Measurements from ENCODE around the gene GMPR2.

The GMPR2 gene

DNA sequence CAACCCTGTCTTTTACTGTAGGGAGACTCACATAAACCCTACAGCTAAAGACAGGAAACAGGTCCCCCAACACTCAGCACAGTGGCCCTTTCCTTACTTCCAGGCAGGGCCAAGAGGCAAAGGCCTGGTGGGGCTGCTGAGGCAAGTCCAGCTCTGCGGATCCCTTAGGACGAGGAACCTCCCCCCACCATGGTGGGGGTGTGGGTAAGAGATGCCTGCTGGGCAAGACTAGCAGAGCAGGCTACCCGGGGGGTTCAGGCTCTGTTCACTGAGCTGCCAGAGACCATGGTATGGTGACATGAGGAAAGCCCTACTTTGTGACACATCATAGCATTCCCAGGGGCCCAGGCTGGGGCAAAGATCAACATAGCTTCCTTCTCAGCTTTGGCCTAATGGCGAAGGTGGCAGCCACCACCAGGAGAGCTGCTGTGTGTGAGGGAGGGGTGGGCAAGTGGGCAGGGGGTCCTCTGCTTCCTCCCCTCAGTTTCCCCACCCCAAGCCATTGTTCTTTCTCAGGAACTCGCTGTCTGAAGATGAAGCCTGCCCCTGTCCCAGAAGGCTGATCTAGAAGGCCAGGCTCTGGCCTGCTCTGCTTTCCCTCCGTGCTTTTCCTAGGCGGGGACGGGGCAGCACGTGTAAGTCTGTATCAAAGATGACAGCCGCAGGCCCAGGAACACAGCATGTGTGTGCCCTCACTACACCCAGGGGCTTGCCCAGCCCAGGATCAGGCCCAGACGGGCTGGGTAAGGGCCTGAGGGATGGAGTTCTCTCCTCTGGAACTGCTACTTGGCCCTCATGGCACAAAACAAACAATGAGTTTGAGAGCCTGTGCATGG, 19.8 kb downstream of the GMPR2 start:
- FAIRE-seq, result no peak

DNA sequence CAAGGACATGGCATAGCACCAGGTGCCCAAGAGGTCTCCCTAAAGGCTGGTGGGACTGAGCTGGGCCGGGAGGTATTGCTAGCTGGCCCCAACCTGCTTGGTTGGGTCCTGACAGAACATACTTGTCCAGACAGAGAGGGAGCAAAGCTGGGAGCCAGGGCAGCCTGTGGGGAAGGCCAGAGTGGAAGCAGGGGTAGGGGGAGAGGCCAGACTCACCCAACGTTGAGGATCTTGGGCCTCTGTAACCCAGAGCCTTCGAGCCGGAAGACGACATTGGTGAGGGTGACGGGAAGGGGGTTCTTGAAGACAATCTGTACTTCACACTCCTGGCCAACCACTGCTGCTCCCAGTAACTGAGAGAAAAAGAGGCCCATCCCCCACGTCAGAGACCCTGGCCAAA, 21.2 kb downstream of the GMPR2 start:
- no peak for FAIRE-seq

DNA sequence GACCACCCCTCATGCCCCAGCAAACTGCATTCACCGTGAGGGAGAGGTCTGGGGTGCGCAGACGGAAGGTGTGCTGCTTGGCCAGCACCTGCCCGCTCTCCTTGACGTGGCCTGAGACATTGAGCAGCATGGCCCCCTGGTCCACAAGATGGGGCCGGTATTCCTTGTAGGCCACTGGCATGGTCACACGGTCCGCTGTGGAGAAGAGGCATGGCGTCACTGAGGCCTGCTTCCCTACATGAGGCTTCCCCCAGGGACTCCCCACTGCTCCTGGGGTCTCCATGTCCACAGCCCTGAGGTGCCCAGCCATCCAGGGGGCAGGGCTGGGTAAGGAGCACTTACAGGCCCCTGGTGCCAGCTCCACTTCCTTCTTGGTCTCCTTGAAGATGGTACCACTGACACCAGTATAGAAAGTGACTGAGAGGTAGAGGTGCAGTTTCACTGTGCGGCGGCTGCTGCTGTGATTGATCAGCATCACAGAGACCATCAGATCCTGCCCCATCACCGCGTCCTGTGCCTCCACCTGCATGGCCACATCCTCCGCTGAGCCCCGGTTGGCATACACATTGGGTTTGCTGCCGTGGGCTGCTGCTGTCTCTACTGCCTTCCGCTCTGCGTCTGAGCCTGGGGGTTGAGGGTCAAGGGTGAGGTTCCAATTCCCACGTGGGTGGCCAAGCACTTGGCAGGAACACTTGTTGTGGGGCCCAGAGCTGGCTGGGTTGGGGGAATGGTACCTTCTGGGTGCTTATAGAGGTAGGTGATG, 22.1 kb downstream of the GMPR2 start:
- no peak for FAIRE-seq

DNA sequence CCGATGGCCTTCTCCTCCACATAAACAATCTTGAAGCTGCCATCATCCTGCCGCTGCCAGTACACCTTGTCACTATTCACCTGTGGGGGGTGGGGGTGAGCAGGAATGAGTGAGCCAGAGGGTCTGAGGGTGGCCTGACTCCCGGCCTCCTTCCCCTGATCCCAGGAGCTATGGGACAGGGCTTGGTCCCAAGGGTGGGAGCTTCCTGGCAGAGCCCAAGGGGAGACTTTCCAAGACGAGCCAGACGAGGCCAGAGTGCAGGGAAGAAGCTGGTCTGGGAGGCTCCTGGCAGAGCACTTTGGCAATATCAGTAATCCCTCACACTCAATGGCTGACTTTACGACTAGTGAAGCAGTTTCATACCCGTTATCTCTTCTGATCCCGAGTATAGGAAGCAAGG, 22.7 kb downstream of the GMPR2 start:
- no peak for FAIRE-seq

DNA sequence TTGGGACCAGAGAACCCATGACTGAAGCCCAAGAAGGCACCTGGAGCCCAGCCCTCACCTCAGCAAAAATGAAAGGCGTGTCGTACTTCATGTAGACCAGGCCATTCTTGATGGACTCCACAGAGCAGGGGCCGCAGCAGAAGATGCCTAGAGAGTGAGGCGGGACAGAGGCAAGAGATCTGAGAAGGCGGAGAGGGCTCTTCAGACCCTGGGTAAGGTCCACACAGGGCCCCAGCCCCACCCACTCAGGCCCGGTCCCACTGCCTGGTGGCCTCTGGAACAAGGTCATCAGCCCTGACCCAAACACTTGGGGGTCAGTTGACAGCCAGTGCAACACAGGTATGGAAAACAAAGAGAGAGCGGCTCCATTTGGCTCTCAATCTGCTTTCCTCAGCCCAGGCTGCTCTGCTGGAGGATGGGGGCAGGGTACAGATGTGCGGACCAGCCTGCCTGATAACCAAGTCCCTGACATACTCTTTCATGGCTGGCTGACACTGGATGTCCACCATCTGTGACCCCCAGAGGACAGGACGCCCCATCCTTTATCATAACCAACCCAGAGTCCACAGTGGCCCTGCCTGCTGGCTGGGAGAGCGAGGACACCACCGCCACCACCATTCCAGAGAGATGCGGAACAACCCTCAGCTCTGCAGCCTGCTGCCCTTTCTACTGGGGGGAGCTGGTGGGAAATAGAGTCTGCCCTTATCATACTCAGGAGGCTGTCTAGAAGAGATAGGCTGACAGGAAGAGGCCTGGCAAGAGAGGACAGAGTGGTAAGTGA, 23.4 kb downstream of the GMPR2 start:
- no peak for FAIRE-seq

DNA sequence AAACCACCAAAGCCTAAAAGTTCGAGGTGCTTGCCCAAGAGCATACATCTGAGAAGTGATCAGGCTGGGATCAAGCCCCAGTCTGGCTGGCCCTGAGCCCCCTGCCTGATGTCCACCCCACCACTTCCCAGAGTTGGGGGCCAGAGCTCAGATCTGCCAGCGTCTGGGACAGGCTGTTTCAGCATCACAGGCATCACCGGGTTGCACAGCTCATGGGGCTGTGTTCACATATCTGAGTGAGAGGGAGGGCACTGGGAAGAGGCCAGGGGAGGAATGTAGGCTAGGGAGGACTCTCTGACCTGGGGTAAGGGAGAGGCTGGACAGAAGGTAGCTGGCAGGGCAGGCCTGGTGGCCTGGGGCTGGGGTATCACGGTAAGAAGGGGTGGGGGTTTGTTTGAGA, 24.2 kb downstream of the GMPR2 start:
- no peak for FAIRE-seq

DNA sequence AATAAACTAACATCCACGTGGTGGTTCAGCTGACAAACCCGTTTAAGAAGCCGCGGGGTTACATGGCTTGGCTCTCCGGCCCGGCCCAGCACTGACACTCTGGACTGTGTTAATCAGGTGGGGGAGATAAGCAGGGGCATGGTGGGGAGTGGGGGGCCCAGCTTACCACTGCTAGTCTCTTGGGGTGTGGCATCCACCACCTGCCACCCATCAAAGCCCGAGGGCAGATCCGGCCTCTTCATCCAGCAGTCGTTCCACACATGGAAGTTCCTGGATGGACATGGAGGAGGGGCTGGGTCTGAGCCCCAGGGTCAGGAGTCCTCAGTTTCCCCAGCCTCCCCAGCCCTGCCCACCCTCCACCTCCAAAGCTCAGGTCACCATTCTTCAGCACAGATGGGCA, 25.4 kb downstream of the GMPR2 start:
- no peak for FAIRE-seq

DNA sequence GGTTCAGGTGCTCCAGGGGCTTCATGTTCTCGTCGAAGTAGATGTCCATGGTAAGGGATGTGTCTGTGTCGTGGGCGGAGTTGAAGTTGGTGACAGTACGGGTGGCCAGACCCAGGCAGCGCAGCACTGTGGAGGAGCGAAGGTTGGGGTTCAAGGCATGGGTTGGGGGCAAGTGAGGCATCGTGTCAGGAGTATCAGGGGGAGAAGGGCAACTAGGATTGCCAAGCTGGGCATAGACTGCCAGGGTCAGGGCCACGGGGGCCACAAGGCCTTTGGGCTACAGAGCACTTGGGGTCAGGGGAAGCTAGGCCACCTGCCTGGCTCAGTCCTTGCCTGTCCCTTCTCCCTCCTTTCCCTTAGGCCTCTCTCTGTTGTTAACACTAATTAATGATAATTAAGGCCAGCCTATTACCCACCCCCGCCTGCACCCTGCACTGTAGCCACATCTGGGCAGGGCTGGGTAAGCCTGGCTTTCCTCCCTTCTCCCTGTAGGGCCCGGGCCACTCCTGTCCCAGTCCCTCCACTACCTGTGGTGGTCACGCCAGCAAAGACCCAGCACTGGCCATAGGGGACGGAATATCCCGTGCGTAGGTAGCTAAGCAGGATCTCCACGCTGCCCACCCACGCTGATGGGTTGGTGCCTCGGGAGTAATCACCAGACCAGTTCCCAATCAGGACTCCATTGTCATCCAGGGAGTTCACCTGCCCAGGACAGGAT, 26.0 kb downstream of the GMPR2 start:
- no peak for FAIRE-seq

DNA sequence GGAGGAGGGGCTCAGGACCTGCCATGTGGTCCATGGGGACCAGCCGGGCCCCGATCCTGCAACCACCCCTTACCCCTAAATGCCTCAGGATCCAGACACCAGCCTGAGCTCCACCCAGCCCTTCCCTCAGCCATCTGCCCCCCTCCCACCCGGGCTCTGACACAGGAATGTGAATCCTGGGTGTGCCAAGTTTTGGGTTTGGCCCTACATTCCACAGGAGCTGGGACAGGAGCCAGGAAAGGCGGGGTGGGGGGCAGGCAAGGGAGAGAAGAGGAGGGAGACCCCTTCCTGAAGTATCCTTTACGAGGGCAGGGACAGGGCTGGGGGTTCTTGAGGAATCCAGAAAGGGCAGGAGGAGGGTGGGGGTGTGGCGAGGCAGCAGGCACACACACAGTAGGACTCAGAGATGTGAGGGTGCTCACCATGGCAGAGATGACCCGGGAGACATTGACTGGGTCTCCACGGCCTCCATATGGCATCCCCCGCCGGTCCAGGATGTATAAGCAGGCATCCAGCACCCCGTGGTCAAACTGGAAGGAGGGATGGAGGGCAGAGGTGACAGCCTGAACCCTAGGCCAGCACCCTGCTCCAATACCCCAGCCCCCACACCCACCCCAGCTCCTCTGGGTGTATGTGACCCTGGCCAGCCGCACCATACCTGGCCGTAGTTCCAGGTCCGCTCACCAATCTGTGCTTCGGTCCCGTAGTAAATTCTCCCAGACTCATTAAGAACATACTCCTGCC, 26.7 kb downstream of the GMPR2 start:
- no peak for FAIRE-seq

DNA sequence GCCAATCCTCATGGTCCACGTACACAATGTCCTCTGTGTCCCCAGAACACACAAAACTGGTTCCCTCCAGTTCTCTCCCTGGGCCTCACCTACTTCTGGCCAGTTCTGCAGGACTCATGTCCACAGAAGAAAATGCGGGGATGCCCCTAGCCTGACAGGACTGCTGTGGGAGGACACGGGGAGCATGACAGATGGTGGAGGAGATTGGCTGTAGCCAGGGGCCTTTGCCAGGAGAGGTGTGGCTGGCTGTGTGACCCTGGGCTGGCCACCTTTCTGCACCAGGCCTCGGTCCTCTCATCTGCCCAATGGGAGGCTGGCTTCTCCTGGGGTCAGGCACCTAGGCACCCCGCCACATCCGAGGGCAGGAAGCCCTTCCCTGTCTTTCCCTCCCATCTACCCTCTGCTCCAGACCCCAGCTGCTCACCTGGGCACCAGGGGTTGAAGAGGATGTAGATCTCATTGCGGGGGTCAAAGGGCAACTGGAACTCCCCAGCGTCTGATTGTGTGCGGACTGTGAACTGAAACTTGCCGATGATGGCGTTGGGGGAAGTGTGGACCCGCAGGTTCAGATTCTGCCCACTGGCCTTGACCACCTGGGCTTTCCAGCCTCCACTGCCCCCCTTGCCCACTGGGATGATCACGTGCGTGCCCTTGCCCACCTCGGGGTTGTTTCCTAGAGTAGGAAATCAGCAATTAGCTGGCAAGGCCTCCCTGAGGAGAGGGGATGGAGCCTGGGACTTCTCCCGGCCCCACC, 27.5 kb downstream of the GMPR2 start:
- no peak for FAIRE-seq

DNA sequence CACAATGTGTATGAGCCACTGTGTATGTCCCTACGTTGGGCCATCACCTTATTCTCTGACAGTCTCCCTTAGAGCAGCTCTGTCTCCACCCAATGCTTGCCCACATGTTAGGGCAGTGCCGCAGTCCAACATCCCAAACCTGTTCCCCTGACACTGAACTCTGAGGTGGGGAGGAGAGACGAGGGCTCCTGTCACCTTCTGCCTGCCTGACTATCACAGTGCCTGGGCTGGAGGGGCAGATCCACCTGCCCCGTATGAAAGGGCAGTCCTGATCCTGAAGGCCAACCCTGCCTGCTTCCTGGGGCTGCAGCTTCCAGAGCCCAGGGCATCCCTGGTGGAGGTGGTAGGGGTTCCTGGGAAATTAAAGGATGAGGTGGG, 28.0 kb downstream of the GMPR2 start:
- FAIRE-seq, result no peak

DNA sequence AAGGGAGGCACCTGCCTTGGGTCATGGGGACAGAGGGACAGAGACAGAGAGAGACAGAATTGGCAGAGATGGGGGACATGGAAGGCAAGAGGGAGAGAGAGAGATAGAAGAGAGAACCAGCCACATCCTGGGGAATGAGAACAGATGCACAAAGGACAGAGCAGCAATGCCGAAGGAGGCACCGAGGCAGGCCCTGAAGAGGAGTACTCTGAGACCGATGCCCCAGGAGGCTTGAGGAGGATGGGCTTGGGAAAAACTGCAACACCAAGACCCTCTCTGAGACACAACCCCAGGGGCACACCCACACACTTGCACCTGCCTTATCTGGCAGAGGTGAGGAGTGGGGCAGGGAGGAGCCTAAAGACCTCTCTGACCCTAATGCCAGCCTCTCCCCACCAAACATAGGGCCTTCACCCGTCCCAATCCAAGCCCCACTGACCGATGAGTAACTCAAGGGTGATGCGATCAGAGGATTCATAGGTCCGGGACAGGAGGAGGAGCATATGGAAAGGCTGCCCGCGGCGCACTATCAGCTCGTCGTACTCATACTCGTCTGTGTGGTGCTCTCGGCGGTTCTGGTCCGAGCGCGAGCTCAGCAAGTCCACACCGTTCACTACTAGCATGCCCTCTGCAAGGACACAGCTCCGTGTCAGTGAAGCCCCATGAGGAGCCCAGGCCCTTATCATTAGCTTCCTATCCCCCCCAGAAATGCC, 28.7 kb downstream of the GMPR2 start:
- no peak for FAIRE-seq

DNA sequence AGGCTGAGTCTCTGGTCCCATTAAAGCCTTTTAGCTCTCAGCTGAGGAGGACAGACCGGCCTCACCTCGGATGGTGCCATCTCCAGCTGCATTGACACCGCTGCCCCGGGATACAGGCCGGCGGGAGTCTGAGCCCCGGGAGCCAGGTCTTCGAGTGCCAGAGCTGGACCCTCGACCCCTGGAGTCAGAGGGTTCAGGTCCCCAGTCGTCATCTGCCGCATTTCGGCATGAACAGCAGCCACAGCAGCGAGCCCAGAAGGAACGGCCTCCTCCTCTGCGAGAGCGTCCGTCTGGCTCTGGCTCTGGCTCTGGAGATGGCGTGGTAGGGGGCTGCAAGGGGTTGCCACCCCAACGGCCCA, 29.2 kb downstream of the GMPR2 start:
- no peak for FAIRE-seq

DNA sequence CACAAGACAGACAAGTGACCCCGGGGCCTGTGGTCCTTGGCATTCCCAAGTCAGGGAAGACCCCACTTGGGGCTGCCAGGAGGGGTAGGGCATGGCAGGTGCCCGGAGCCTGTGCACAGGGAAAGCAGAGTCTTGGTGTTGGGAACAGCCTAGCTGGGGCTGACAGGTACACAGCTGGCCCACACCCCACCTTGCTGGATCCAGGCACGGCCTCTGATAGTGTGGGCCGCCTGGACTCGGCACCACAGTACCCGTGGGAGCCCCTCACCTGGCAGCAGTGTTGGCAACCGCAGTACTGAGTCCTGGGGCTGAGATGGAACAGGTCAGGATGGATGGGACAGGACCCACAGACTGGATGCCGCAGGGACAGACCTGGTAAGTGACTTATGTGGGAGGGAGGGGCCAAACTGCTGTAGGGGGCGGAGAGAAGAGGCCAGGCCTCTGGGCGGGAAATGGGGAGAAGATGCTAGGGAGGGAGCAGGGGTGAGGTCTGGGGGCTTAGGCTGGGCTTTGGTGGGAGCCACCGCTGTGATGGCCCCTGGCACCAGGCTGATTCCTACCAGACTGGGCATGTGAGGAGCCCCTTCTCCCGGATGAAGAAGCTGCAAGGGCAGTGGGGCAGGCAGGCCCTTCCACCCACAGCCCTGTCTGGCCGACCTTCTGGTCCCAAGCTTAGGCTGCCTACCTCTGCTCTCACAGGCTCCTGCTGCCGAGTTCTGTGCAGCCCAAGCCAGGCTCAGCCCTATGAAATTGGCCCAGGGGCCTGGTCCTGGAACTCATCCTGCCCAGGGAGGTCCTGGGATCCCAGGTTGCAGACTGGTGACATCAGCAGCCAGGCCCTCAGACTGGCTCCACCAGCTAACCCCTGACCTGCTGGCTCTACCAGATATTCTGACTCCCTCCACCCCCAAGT, 30.3 kb downstream of the GMPR2 start, which contains the start of gene TGM1:
TSS of gene TGM1 (minus strand) at position 357 of the 913 bp plus-strand sequence. CDS start 825 bp downstream, outside the sequence.
- FAIRE-seq, result no peak

DNA sequence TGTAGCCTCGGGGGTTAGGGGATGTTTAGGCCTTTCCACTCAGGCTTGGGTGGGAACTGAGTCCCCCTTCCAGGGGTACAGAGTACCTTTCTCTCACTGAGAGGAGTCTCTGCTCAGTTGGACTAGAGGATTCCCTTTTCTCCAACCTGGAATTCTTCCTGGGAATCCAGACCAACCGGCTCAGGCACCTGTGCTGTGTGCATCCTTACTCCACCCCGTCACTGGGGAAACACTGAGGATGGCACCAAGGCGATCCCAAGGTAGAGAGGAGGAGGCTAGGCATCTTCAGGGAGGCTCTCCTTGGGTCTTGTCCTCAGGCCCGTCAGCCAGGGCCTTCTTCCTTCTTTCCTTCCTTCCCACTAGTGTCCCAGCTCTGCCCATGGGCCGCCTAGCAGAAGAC, 31.1 kb downstream of the GMPR2 start:
- no peak for FAIRE-seq

DNA sequence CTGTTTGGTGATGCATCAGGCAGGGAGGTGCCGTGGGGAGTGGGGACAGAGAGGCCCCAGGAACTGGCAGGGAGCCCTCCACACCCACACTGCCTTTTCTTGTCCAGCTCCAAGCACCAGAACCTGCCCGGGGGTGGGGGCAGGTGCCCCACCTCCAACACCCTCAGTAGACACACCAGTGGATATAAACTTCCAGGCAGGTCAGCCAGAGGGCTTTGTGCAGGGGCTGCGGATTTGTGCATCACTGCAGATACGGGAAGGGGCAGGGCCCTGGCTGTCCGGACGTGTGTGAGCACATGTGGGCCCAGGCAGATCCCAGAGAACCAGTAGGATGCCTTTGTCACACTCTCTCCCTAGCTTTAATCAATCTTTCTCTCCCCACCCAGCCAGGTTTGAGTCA, 31.6 kb downstream of the GMPR2 start:
- no peak for FAIRE-seq

DNA sequence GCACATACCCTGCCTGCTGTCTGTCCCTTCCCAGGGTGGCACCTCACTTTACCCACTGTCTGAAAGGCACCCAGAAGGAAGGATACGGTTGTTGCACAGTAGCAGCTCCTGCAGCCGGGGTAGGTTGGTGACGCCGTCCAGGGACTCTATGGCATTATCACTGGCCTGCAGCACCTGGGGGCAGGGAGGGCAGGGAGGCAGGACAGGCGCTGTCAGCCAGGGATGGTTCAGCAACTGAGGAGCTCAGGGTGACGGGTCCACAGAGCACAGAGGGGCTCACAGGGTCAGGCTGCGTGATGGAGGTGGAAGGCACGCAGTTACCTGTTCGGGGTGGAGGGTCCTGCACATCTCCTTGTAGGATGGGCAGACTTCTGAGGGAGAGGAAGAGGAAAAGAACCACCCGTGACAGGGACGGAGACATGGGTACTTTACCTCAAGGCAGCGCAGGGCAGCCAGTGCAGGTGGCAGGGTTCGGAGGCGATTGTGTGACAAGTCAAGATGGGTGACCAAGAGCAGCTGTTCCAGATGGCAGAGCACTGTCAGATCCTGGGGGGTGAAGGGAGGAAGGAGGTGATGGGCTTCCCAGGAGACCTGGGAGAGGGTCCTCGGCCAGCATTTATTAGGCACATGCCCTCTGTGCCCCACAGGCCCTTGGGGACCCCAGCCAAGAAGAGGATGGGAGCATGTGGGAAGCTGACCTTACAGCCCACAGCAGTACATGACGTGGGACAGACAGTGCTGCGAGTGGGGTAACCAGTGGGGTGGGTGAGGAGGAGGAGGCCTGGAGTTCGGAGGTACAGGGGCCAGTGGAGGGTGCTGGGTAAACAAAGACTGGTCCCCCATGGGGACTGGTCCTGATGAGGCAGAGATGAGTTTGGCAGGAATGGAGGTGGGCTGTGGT, 33.9 kb downstream of the GMPR2 start:
- no peak for FAIRE-seq

DNA sequence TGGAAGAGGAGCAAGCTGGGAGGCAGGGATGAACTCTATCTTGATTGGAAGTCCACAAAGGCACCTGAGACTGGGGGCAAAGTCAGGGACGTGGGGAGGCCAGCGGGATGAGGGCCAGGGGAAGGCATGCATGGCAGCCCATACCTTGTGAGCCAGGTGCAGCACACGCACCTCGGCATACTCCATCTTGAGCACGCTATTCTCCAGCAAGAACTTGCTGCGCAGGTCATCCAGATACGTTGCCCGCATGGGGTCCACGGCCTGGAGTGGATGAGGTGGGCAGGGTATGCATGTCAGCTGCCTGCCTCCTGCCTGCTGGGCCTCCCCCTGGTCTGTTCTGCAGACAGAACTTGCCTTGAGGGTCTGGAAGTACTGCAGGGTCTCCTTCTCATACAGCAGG, 34.8 kb downstream of the GMPR2 start:
- no peak for FAIRE-seq
